ENCODE results near the gene DHRS4. TPM values are rescaled to one million over a fixed set of nuclear protein-coding genes. Genes with fewer than 3 reads are reported as not detected.
A peak's percentile ranks its signal among the peaks of the same experiment; 100 is the strongest.

The DHRS4 gene
- total and polyA plus RNA-seq, 8 donors: 28.1 to 41.4 (median 37.1) TPM

- no peaks in the 10 kb centered on the region for H3K36me3 ChIP-seq
- TF ChIP-seq, protein P1, sequence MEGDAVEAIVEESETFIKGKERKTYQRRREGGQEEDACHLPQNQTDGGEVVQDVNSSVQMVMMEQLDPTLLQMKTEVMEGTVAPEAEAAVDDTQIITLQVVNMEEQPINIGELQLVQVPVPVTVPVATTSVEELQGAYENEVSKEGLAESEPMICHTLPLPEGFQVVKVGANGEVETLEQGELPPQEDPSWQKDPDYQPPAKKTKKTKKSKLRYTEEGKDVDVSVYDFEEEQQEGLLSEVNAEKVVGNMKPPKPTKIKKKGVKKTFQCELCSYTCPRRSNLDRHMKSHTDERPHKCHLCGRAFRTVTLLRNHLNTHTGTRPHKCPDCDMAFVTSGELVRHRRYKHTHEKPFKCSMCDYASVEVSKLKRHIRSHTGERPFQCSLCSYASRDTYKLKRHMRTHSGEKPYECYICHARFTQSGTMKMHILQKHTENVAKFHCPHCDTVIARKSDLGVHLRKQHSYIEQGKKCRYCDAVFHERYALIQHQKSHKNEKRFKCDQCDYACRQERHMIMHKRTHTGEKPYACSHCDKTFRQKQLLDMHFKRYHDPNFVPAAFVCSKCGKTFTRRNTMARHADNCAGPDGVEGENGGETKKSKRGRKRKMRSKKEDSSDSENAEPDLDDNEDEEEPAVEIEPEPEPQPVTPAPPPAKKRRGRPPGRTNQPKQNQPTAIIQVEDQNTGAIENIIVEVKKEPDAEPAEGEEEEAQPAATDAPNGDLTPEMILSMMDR (IDR thresholded peaks at IDR 0.05): no peak
- ATAC-seq: peak; percentile 22
- no peaks in the 10 kb centered on the region for H3K27me3 ChIP-seq
- intact Hi-C loops (cut with DNase I): no loop called here
- peaks cover 0 to 7% of the 10 kb centered on the region in 2 donors for H3K9me3 ChIP-seq
- no peak overlapping the region for H3K27ac ChIP-seq
- H3K4me1 ChIP-seq: no peaks in the 10 kb centered on the region
- no peak for DNase-seq
- no peak overlapping the region for H3K4me3 ChIP-seq
These were observed 38.0 kb upstream of the DHRS4 start for GRCh38 chr14:23915559-23915958.

DNA sequence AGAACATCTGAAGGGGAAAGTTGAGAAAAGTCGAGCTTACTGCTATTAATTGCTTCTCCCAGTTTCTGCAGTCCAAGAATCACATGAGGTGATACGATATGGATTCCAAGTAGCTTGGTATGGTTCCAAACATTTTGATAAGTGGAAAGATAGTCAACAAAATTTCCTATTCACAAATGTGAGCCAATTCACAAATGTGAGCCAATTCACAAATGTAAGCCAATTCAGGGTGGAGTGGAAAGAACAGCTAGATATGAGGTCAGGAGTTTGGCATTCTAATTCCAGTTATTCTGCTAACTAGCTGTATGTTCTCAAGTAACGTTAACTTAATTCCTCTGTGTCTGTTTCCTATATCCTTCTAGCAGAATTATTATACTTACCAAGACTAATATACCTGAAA lies 37.6 kb upstream of the DHRS4 start:
- Histone ChIP-seq H3K36me3 (no peaks in the 10 kb centered on the region), H3K4me3 (no peak overlapping the region), H3K27me3 (no peaks in the 10 kb centered on the region), H3K4me1 (no peaks in the 10 kb centered on the region), H3K9me3 (peaks cover 0 to 7% of the 10 kb centered on the region in 2 donors), H3K27ac (no peak overlapping the region)
- ATAC-seq (peak; percentile 73), DNase-seq (peak in 1 of 4 donors; percentile 37)
- intact Hi-C loops (cut with DNase I): no loop called here
- TF ChIP-seq, protein P1 (IDR thresholded peaks at IDR 0.05): no peak

- H3K36me3 ChIP-seq: no peaks in the 10 kb centered on the region
- TF ChIP-seq, protein P1 (IDR thresholded peaks at IDR 0.05): no peak
- no peaks in the 10 kb centered on the region for H3K4me1 ChIP-seq
- no peak overlapping the region for H3K4me3 ChIP-seq
- H3K27ac ChIP-seq: no peak overlapping the region
- intact Hi-C loops (cut with DNase I): no loop called here
- peaks cover 0 to 7% of the 10 kb centered on the region in 2 donors for H3K9me3 ChIP-seq
- no peak for DNase-seq
- no peaks in the 10 kb centered on the region for H3K27me3 ChIP-seq
- ATAC-seq: no peak
These were observed 37.1 kb upstream of the DHRS4 start for GRCh38 chr14:23916446-23916845.

DNA sequence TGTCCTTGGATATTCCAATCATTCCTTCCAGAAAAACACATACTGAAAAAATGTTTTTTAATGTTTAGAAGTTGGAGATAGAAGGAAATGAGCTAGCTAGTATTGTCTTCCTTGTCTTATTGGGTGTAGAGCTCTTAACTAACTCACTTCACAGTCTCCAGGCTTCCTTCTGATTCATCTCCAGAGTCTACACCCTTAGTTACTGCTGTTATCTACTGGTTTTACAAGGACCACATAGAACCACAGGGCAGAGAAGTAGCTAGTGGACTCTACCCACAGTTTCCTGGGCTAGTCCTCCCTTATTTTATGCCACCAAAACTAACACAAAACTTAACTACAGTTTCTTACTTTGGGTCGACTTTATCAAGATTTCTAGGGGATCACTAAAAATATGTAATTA lies 31.0 kb upstream of the DHRS4 start:
- no peak for DNase-seq
- ATAC-seq: no peak
- H3K9me3 ChIP-seq: peaks cover 0 to 5% of the 10 kb centered on the region in 2 donors
- H3K27me3 ChIP-seq: no peaks in the 10 kb centered on the region
- H3K4me1 ChIP-seq: no peaks in the 10 kb centered on the region
- no peaks in the 10 kb centered on the region for H3K36me3 ChIP-seq
- no peak overlapping the region for H3K4me3 ChIP-seq
- H3K27ac ChIP-seq: no peak overlapping the region
- intact Hi-C loops (cut with DNase I): no loop called here
- TF ChIP-seq, protein P1 (IDR thresholded peaks at IDR 0.05): no peak

DNA sequence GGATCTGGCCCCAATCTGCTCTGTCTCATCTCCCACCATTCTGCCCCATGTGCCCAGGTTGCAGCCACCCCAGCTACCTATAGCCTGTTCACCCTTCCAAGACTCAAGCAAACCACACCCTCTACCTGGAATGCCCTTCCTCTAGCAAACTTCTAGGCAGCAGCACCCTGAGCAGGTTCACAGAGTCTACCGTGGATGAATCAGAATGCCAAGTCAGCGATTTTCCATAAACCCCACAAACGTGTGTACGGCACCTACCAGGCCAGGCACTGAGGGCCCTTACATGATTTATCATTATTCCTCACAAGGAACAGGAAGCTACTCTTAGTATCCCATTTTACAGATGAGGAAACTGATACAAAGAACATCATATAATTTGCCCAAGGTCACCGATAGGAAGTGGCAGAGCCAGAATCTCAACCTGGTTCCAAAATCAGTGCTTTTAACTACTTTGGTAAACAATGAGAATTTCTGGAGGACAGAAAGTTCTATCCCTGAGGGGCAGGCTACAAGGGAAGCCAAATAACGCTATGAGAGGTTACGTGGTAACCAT lies 28.0 kb upstream of the DHRS4 start:
- Histone ChIP-seq H3K9me3 (no peaks in the 10 kb centered on the region), H3K27ac (no peak overlapping the region), H3K4me1 (no peaks in the 10 kb centered on the region), H3K36me3 (no peaks in the 10 kb centered on the region), H3K4me3 (no peak overlapping the region), H3K27me3 (no peaks in the 10 kb centered on the region)
- ATAC-seq (no peak), DNase-seq (no peak)
- TF ChIP-seq, protein P1 (IDR thresholded peaks at IDR 0.05): no peak
- intact Hi-C loops (cut with DNase I): no loop called here
